GM21526 (cell line): ENCODE results near the gene PTPN4.

Experiments
- ATAC-seq: cut with Tn5 transposase; IDR thresholded peaks from one replicate; pipeline ENCODE4 v1.9.1; 2021; ENCODE audit warnings: moderate library complexity; ENCODE audit not compliant: unreplicated experiment, low FRiP score

PTPN4 gene

DNA sequence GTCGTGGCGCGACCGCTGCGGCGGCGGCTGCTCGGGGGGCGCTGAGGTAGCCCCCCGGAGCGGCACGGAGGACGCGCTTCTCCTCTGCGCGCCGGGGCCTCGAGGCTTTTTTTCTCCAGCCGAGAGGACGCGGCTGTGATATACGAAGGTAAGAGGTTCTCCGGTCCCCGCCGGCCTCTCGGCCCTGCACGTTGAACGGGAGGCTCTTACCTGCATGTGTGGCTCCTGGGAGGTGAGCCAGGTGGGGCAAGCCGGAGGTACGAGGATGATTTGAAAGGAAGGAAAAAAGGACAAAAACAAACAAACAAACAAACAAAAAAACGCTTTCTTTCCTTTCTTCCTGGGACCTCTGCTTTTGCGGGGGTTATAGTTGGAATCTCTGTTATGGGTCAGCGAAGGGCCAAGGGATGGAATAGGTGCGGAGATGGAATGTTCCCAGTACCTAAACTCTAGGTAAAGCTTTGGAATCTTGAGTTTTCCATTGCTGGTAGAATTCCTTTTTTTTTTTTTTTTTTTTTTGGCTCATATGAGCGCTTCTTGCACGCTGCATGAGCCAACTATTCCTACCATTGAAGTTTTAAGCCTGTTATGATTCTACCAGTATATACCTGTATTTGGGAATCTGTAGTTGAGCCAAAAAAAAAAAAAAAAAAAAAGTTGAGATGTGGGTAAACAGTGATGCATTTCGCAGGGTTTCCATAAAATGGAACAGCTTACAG is 674 bp downstream of the PTPN4 start:
- peak; percentile 24 for ATAC-seq

DNA sequence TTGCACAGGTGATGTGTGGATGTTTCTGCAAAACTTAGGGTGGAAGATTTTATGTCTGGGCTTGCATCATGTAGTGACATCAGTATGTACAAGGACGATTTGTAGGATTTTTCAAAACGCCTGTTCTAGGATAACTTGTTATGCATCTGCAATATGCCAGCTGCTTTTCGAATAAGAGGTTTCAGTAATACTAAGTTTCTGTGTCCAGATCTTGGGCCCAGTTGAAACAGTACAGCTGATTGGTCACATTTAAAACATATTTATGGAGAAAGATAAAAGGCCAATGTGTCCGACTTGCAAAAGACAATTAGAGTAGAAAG is 1.2 kb downstream of the PTPN4 start:
- no peak for ATAC-seq

DNA sequence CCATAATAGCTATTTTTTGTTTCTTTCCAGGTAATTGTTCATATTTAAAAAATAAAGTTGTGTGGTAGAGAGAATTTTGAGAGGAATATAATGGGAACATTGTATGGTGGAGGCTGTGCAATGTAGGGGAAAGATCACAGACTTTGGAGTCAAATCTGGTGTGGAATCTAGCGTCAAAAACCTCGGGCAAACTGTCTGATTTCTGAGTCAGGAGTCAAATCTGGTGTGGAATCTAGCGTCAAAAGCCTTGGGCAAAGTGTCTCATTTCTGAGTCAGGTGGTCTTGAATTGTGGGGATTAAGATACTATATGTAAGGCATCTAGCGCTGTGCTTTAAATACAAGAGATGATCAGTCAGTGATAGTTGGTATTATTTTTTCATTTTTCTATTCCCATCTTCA is 5.1 kb downstream of the PTPN4 start:
- ATAC-seq, result no peak

DNA sequence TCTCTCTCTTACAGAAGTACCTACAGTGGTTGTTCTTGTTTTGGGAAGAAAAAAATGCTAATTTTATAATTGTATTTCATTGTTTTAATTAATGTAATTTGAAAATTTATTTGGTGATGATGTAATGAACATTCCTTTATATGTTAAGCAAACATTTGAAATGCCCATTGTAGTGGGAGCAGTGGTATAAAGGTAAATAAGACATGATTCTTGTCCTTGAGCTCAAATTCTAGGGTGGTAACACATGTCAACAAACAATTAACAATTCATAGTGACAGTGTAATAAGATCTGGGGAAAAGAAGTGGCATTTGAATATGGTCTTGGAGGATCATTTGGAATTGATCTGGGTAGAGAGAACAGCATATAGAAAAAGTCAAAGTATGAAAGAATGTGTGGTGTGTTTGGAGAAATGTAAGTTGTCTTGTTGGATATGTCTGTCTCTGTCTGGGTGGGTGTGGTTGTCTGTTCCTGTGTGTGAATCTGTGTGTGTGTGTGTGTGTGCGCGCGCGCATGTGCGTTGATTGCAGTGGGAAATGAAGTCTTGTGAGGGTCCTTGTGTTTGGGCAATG is 5.8 kb downstream of the PTPN4 start:
- ATAC-seq, result no peak

DNA sequence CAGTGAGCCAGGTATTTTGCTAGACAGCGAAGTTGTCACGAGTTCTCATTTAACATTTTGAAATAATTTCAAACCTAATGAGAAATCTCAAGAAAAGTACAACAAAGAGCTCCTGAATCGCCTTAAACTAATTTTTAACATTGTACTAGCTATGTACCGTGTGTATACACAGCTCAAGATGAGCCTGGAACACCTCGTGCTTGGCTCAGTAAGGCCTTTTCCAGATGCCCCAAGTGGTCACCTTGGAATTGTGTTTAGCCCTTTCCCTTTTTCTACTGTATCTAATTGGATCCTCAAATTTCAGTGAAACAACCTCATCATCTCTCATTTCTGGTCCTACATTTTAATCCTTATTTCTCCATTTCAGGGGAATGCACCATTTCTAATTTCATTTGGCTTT is 7.2 kb downstream of the PTPN4 start:
- ATAC-seq, result no peak

DNA sequence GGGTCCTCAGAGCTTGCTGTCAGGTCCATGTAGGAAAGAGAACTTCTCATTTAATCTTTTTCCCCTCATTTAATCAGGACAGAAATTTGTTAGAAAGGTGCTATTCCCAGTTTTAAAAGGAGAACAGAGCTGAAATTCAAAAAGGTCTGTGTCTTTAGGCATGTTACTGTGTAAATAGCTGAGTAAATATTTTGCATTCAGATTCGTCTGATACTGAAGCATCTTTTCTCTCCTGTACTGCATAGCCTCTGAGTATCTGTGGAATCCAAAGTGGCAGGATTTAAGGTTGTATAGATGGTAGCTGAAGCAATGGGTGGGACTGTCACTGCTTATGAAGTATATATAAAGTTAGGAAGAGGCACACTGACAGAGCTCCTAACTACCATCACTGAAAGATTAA is 9.0 kb downstream of the PTPN4 start:
- ATAC-seq, result no peak

DNA sequence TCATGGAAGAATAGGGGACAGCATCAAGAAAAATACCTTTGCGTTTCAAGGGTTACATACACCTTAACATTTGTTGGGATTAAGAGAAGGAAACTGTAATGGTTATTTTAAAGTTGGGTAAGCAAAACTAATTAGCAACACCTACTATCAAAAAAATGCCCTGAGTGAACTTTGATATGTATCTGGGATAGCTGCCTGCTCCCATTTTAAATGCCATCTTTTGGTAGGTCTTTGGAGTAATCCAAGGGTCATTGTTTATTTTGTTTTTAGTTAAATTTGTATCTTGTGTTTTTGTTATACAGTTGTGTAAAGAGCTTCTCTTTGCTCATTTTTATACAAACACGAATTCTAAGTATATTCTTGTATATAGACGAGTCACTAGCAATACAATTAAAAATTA is 9.9 kb downstream of the PTPN4 start:
- ATAC-seq, result no peak

DNA sequence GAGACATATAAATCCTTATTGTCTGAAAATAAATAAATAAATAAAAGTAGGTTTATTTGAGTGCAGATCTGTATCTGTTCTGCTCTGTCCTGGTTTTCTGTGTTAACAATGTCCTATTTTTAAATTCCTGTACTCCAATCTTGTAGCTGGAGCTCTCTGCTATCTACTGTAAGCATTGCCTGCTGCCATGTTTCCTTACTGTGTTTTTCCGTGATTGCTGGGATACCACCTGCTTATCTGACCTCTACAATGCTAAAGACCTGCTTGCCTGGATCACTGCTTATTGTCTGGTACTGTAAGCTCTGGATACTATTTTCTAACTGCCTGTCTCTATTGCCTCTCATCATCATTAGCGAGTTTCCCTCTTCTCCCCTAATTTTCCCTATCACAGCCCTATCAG is 11.6 kb downstream of the PTPN4 start:
- no peak for ATAC-seq

DNA sequence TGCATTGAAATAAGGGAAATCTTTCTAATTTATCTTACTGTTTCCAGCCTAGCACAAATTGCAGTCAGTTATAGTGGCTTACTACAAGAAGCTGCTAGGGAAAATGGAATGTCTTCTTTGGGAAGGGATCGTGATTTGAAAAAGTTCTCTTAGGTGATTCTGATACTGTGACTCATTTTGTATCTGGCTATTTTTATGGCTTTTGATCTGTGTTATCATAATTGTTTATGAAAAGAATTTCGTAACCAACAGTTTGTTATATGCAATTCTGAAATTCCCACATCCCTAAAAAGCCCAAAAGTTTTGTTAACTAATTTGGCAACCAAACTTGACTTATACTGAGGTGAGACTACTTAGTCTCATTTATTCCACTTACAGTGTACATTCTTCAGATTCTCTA is 12.4 kb downstream of the PTPN4 start:
- no peak for ATAC-seq

DNA sequence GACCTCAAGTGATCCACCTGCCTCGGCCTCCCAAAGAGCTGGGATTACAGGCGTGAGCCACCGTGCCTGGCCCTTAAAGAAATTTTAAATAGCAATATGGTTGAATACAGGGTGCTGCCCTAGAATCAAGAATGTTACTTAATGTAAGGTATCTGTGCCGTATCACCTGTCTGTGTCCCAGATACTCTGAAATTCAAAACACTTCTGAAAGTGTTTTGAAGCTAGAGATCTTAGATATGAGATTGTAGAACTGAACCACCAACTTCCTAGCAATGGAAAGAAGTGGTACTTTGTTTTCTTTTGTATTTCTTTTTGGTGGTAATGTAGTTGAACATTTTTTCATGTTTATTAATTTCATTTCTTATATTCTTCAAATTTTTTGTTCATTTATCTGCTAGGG is 13.0 kb downstream of the PTPN4 start:
- ATAC-seq, result no peak

DNA sequence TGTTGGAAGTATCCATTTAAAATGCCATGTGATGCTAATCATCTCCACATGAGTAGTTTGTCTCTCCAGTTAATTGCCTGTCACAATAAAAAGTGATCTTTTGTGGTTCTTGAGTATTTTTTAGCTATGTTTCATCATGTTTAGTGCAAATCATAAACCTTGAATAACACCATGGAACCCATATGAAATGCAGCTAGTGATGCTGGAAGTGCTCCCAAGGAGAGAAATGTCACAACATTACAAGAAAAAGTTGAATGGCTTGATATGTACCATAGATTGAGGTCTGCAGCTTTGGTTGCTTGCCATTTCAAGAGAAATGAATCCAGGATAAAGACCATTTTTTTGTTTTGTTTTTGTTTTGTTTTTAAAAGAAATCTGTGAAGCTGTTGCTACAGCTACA is 14.3 kb downstream of the PTPN4 start:
- ATAC-seq, result no peak

DNA sequence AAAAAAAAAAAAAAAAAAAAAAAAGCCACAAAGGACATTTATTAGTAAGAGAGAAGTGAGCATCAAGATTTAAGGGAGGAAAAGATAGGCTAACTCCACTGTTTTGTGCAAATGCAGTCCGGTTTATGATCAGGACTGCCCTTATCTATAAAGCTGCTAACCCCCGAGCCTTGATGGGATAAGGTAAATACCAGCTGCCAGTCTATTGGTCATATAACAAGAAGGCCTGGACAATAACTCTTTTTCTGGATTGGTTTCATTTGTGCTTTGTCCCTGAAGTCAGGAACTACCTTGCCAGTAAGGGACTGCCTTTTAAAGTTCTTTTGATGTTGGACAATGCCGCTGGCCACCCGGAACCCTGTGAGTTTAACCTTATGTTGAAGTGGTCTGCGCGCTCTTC is 15.4 kb downstream of the PTPN4 start:
- ATAC-seq, result no peak

DNA sequence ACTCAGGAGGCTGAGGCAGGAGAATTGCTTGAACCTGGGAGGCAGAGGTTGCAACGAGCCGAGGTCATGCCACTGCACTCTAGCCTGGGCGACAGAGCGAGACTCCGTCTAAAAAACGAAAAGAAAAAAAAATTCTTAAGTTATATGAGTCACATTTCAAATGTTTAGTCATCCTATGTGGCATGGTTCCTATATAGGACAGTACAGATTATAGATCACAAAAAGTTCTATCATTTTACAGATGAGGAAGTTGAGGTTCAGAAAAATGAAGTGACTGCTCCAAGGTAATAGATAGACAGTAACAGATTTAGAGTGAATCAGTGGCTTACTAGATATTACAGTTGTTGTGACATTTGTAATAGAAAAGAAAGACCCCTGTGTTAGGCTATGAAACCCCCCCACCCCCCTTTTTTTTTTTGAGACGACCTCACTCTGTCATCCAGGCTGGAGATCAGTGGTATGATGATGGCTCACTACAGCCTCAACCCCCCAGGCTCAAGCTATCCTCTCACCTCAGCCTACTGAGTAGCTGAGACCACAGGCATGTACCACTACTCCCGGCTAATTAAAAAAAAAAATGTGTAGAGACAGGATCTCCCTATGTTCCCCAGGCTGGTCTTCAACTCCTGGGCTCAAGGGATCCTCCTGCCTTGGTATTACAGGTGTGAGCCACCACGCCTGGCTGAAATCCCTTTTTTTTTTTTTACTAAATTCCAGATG is 22.7 kb downstream of the PTPN4 start:
- ATAC-seq, result no peak

DNA sequence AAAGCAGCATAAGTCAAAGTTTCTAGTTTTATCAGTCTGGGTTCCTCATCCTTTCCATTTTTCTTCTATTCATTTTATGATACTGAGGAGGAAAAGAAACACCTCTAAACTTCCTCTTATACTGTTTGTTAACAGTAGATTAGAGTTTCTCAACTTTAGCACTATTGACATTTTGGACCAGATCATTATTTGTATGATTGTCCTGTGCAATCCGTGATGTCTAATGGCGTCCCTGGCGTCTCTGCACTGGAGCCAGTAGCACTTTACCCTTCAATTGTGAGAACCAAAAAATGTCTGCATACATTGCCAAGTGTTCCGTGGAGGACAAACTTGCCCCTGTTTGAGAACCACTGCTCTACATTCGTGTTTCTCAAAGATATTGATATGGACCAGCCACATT is 25.2 kb downstream of the PTPN4 start:
- no peak for ATAC-seq

DNA sequence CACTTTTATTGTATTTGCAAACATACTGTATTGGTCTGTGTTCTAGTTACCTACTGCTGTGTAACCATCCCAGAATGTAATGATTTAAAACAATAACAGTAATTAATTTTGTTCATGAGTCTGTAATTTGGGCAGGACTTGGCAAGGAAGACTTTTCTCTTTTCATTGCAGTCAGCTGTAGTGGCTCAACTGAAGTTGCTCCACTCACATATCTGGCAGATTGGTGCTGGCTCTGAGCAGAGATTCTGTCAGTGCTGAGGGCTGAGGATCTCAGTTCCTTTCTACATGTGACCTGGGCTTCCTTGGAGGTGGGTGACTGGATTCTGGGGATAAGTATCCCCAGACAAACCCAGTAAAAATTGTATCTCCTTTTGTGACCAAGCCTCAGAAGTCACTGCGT is 26.6 kb downstream of the PTPN4 start:
- no peak for ATAC-seq

DNA sequence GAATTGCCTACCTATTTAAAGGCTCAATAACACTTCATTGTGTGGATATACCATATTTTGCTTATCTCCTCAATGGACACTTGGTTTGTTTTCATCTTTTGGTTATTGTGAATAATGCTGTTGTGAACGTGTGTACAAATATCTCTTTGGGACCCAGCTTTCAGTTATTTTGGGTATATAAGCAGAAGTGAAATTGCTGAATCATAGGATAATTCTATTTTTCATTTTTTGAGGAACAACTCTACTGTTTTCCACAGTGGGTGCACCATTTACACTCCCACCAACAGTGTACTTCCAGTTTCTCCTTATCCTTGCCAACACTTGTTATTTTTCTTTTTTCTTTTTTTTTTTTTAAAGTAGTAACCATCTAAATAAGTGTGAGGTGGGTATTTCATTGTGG is 29.0 kb downstream of the PTPN4 start:
- ATAC-seq, result no peak

DNA sequence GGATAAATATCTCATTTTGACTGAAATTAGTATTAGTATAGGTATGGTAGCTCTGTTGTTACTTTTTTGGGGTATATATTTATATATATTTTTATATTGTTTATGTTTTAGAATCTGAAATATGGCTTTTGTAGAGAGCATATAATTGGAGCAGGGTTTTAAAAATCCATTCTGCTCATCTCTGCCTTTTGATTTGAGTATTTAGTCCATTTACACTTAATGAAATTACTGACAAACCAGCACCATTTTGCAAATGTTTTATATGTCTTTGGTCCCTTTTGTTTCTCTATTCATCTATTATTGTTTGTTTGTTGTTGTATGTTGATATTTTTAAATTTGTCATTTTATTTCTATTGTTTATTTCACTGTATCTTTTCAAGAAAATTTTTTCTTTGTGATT is 30.7 kb downstream of the PTPN4 start:
- no peak for ATAC-seq

DNA sequence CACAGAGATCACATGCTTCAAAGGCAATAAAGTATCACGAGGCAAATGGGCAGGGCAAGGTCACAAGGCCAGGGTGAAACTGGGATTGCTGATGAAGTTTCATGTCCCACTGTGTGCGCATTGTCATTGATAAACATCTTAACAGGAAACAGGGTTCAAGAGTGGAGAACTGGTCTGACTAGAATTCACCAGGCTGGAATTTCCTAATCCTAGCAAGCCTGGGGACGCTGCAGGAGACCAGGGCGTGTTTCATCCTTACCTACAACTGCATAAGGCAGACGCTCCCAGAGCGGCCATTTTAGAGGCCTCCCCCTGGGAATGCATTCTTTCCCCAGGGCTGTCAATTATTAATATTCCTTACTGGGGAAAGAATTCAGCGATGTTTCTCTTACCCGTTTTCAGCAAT is 33.2 kb downstream of the PTPN4 start:
- no peak for ATAC-seq

DNA sequence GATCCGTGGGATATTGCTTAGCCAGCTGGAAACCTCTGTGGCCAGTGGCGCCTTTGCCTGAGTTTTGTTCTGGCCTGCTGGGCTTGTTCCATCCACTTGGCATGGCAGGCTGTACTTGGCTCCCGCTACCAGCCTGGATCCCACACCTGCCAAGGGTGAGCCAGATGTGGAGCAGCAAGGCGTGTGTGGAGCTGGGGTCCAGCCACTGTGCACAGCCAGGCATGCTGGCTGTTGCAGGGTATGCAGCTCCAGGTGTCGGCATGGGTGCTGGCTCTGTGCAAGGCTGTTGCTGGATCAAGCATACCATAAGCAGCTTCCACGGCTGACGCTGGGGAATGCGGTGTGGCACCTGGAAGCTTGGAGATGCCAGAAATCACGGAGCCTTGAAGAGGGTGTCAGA is 34.5 kb downstream of the PTPN4 start:
- ATAC-seq, result no peak

DNA sequence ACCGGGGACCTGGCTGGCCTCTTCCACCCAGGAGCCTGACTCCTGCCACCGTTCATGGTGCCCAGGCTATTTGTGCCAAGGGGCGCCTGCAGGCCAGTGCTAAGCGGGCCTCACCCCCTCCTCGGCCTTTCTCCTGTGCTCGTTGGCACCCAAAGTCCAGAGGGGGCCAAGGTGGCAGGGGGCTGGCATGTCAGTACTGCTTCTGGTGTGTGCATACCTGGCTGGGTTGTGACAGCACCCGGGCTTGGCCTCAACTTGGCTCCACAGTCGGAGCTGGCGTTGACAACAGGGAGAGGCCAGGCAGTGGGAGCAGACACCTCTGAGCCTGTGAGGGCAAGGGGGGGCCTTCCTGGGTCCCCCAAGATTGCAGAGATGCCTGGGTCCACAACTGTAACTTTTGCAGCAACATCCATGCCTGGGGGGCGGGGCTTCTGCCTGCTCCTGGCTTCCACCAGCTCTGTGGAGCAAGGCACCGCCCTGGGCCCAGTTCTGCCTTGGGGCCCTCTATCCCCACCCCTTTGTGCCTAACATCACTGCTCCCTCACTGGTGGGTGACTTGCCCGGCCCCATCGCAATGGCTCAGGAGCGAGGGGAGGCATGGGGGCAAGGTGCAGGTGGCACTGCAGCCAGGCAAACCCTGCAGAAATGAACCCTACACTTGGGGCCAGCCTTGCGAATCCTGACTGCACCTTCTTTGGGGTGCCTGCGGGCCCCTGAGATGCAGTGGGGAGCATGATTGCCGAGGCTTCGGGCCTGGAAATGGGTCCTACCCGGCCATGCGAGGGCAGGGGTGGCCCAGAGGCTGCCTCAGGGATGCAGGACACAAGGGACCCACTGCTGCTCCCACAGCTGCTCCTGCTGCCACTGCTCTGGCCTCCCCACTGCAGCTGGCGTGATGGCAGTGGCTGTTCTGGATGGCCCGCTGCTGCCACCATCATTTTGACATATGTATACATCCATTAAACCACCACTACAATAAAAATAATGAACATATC is 35.9 kb downstream of the PTPN4 start:
- ATAC-seq, result no peak

DNA sequence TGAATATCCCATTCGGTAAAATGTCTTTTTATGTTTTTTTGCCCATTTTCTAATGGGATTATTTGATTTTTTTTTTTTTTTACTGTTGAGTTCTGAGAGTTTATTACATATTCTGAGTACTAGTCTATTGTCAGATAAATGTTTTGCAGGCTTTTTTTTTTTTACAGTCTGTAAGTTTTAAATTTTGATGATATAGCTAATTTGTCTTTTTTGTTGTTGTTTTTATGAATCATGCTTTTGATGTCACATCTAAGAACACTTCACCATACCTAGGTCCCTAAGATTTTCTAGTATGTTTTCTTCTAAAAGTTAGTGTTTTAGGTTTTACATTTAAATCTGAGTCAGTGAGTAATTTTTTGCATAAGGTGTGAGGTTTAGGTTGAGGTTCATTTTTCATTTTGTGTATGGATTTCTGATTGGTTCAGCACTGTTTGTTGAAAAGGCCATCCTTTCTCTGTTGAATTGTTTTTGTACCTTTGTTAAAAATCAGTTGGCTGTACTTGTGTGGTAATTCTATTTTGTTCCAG is 40.7 kb downstream of the PTPN4 start:
- ATAC-seq, result no peak
